GM19463 (cell line): Measurements from ENCODE around the gene GIPC2.
"Not testable (repeated sequence)": the region's sequence is repeated elsewhere in the genome, so short reads cannot be mapped to it uniquely, and the experiment has no call there.

Experiments used
- ATAC-seq: cut with Tn5 transposase; IDR thresholded peaks from one replicate; pipeline ENCODE4 v1.9.1; 2021; ENCODE audit warnings: mild to moderate bottlenecking, moderate library complexity; ENCODE audit not compliant: unreplicated experiment

Gene GIPC2

DNA sequence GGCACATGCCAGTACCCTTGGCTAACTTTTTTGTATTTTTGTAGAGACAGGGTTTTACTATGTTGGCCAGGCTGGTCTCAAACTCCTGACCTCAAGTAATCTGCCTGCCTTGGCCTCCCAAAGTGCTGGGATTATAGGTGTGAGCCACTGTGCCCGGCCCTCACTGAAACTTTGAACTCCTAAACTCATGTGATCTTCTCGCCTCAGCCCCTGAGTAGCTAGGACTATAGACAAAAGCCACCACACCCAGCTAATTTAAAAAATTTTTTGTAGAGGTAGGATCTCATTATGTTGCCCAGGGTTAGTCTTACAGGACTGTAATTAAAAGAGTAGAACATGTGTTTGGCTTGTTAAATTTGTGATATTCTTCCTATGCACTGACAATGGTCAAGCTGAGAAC lies 19.1 kb downstream of the GIPC2 start:
- ATAC-seq: not testable (repeated sequence)

DNA sequence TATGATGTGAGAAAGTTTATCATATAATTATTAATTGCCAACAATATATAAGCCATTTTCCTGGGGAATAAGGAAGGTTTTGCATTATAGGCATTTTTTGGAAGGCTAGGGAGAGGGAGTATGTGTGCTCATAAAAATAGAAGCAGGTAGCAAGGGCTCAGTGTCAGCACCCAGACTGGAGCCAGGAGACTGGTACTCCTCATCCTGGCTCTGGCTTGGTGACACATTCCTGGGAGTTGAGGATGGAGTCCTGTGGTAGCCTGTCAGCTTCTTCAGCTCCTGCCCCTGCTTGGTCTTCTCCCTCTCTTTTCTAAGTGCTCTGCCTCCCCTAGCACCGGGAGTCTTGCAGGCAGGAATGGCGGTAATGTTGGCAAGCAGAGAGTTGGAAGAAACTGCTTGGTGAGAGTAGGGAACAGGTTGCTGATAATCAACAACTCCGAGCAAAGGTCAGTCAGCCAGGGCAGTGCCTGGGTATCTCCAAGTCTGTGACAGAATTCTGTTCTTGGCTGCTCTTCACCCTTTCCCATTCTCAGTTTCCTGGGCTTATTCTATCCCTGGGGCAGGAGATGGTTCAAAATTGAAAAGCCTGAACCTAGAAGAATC lies 23.0 kb downstream of the GIPC2 start:
- ATAC-seq: no peak

DNA sequence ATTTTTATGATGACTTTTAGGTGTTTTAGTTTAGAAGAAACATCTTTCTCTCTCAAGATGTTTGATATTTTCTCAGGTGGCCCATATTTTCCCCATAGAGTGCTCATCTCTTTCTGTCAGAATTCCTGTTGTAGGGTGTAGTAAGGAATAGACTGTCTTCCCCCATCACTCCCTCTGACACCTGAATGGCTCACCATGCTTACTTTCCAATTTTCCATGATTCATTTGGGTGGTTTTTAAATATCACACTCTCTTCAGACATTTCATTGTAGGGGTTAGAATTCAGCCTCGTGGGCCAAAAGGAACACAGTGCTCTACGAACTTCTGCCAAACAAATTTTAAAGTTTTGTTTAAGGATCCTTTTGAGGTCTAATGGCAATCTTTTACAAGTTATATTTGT lies 24.0 kb downstream of the GIPC2 start:
- no peak for ATAC-seq

DNA sequence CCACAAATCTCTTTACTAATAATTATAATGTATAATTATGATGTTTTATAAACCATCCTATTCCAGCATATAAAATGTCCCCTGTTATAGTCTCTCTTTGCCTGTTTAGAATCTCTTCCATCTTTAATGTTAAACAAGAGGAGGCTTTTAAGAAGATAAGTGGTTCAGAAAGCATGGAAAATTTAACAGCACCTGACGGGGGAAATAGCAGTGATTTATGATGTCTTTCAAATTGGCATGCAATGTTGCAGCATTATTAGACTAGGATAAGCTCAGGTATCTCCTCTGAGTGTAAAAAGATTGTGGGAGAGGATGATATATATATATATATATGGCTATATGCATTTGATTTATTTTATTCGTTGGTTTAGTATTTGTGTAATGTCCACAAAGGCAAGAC lies 24.4 kb downstream of the GIPC2 start:
- no peak for ATAC-seq

DNA sequence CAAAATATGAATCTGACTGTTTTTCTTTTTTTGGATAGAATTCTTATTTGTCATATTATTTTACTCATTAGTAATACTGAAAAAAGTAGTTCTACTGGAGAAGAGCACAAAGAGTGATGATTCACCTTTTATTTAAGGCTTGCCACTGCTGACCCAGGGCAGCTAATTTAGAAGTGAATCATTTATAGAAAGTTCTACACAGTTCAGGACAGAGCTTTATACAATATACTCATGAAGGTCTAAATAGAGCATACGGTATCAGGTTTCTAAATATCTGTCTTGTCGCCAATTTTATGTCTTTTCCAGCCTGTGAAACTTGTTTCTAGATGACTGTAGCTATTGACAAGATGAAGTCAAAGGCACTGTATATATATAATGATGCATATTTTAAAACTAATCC lies 25.0 kb downstream of the GIPC2 start:
- ATAC-seq: peak; percentile 57

DNA sequence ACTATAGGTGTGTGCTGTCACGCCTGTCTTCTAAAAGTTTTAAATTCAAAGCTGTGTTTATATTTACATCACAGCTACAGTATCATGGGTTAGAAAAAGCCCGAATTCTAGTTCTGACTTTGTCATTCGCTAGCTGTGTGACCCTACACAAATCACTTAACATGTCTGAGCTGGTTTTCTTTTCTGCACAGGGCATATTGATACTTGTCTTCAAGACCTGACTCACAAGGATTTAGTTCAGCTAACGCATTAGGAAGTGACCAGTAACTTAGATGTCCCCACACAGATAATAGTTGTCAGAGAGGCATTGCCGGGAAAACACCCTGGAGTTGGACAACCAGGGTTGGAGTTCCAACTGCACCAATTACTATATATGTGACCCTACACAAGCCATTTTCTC lies 25.9 kb downstream of the GIPC2 start:
- no peak for ATAC-seq

DNA sequence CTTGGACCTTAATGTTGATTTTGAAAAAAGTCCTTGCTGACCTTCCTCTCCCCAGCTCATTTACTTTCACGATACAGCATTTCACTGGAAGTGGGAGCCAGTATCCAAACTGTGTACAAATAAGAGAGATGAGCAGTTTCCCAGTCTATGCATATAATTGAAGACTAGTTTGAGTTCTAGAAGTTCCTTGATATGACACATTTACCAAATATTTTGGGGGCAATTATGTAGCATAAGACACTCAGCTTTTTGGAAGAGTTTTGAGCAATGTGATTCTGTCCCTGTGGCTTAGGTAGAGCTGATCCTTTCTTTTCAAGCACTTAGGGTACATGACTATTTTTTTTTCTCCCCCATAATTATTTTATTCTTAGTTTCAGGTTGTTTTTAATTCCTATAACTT lies 26.4 kb downstream of the GIPC2 start:
- ATAC-seq: no peak

DNA sequence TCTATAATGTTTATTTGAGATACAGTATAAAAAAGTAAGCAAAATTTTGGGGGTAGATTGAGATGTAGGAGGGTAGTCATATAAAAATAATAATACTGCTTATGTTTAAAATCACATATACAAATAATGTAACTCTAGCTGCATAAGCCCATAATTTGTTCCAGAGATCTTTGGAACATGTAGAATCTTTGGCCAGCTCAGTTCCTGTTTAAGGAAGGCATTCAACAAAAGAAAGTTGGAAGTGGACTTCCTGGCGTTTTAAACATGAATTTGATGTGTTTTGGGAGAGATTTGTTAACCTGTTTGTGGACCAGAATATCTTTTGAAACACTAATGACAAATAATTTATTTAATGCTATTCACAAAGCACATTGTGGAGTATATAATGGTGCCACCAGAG lies 27.7 kb downstream of the GIPC2 start:
- ATAC-seq: no peak

DNA sequence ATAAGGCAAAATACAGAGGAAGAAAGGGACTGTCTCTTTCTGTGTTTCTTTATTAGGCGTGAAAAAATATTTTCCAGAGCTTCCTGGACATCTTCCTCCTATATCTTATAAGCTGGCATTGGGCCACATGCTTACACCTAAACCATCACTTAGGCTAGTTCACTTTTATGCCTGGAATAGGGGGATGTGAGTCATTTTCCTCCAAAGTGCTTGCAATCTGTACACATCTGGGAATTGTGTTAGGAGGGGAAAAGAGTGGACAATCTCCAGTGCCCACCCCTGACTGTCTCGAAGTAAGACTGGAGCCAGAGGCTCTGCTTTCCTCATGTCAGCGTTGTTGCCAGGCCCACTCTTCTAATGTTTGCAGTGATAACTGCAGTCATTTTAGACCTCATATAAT lies 29.9 kb downstream of the GIPC2 start:
- no peak for ATAC-seq

DNA sequence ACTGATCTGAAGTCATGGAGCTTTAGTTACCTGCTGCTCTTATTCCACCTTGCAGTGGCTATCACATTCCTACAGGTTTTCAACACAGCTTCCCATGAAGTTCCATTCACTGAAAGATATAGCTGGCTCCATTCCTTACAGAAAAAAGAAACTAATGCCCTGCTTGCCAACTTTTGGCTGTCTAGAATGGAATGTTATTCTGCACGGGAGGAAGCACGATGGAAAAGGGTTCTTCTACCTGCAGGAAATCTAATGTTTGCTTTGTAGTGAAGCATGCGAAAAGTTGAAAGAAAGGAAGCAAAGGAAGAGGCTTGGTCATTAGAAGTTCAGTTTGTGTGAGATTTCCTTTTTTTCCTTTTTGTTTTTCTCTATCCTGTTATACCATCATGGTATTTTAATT lies 32.6 kb downstream of the GIPC2 start:
- ATAC-seq: no peak

DNA sequence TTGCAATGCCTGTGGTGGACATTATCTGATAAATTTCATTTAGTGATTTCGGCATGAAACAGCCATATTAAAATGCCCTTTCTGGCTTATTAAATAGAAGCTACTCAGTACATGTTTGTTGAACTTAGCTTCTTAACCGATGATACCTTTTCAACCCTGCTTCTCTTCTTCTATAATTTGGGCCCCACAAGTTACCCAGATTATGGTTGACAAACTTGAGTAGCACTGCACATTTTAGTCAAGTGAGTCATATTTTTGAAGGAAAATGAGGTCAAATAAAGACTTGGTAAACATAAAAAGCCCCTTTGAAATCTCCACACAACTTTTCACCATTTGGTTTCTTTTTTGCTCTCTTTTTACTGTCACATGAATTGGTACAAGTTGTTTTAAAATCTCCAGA lies 33.8 kb downstream of the GIPC2 start:
- no peak for ATAC-seq

DNA sequence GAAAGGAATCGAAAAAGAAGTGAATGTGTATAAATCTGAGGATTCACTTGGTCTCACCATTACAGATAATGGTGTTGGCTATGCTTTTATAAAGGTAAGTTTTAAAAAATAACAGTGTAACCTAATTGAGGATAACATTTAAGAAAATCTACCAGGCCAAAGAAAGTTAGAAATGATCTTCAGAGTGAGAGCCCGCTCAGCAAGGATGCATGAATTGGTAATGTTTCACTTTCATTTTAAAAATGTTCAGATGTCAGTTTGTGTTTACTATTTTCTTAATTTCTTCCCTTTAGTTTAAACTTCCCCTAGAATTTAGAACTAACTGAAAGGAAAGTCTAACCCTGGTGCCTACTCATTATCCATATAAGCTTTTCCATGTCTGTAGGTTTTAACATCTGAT lies 35.0 kb downstream of the GIPC2 start:
- no peak for ATAC-seq

DNA sequence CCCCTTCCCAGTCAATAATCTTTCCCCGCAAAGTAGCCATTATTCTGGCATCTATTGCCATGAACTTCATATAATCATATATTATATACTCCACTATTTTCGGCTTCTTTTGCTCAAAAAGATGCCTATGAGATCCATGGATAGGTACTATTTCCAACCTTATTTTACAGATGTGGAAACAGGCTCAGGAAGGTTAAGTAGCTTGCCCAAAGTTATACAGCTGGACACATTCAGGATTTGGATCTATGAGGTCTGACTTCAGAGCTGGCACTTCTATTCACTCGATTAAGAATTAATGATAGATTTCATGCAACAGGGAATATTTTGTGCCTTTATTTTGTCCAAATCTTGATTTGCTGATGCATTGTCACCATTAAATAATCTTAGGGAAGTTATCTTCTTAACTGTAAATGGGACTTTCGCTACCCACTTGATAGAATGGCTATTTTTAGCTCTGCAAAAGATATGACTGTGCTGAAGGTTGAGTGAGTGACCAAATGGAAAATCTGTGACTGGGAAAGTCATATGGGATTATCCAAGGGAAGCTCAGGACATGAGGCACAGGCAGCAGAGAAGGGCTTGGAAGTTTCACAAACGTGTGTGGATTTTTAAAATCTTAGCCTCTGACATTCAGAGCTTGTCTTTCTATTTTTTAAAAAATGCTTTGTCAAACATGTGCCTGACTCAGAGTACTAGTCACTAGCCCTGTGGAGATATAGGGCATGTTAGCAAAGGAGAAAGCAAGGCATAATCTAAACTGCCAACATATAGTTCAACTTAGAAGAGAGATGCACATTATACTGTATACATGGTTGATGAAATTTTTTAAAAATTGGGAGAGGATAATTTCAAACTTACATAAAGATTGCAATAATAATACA lies 36.5 kb downstream of the GIPC2 start:
- ATAC-seq: no peak

DNA sequence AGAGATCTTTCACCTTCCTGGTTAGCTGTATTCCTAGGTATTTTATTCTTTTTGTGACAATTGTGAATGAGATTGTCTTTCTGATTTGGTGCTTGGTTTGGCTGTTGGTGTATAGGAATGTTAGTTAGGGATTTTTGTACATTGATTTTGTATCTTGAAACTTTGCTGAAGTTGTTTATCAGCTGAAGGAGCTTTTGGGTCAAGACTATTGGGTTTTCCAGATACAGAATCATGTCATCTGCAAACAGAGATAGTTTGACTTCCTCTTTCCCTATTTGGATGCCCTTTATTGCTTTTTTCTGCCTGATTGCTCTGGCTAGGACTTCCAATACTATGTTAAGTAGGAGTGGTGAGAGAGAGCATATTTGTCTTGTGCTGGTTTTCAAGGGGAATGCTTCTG lies 38.9 kb downstream of the GIPC2 start:
- ATAC-seq: not testable (repeated sequence)

DNA sequence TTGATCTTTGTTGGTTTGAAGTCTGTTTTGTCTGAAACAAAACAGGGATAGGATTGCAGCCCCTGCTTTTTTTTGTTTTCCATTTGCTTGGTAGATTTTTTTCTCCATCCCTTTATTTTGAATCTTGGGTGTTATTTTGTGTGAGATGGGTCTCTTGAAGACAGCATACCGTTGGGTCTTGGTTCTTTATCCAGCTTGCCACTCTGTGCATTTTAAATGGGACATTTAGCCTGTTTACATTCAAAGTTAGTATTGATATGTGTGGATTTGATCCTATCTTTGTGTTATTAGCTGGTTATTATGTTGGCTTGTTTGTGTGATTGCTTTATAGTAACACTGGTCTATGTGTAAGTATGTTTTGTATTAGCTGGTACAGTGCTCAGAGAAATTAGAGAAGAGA lies 40.9 kb downstream of the GIPC2 start:
- no peak for ATAC-seq

DNA sequence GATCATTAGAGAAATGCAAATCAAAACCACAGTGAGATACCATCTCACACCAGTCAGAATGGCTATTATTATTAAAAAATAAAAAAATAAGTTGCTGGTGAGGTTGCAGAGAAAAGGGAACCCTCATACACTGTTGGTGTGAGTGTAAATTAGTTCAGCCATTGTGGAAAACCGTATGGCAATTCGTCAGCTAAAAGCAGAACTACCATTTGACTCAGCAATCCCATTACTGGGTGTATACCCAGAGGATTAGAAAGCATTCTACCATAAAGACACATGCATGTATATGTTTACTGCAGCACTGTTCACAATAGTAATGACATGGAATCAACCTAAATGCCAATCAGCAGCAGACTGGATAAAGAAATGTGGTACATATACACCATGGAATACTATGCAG lies 42.2 kb downstream of the GIPC2 start:
- no peak for ATAC-seq

DNA sequence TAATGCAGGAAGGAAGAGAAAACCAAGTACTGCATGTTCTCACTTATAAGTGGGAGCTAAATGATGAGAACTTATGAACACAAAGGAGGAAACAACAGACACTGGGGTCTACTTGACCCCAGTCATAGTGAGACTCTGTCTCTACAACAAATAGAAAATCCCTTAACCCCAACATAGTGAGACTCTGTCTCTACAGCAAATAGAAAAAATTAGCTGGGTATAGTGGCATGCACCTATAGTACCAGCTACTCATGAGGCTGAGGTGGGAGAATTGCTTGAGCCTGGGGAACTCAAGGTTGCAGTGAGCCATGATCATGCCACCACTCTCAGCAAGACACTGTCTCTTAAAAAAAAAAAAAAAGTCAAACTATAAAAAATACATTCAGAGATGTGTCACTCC lies 42.7 kb downstream of the GIPC2 start:
- no peak for ATAC-seq

DNA sequence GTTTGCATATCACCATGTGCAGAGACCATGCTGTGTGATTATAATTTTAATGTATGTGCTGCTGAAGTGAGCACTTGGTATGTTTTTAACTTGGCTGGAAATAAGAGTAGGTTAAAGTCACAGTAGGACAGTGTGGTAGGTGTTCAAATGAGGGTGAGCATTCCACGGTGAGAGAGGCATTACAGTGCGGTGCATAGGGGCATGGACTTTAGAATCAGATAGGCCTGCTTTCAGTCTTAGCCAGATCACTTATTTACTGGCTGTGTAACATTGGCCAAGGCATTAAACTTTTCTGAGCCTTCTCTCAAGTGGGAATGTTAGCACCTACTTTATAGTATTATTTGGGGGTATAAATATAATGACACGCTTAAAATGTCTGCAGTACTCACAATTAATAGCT lies 43.2 kb downstream of the GIPC2 start:
- ATAC-seq: no peak

DNA sequence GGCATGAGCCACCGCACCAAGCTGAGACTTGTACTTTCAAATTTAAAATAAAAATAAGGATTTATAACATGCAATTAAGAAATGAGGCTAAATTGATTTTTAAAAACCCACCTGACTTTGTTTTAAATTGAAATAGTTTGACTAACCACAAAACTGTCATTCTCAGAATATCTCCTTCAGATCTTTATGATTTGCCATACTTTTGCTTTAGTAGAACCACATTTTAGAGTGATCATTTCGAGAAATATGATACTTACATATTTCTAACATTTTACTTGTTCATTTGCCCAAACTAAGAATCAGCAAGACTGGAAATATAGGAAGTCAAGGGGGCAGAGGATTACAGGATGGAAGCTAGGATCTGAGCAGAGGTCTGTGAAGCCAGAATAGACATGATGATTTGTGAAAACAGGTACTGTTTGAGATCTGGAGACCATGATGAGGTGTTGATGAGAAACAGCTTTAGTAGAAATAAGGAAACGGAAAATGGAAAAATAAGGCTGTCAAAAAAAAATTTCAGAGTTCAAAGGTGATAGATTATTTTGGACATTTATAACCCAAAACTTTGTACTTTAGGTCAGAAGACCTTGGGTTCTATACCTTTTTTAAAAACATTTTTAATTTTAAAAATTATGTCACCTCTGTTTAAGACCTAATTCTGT lies 44.8 kb downstream of the GIPC2 start:
- ATAC-seq: no peak

DNA sequence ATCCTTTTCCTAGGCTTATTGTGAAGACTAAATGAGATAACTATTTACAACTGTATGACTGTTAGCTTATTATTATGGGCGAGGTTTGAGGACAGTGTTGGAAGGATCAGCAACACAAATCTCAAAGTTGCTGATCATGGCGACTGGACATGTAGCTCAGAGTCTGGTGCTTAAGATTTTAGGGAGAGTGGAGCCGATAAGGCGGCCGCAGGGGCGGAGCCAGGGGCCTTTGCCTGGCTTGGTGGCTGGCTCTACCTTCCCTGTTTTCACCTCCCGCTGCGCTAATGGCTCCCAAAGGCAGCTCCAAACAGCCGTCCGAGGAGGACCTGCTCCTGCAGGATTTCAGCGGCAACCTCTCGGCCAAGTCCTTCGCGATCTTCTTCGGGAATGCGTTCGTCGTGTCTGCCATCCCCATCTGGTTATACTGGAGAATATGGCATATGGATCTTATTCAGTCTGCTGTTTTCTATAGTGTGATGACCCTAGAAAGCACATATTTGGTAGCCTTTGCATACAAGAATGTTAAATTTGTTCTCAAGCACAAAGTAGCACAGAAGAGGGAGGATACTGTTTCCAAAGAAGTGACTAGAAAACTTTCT lies 45.5 kb downstream of the GIPC2 start:
- no peak for ATAC-seq

DNA sequence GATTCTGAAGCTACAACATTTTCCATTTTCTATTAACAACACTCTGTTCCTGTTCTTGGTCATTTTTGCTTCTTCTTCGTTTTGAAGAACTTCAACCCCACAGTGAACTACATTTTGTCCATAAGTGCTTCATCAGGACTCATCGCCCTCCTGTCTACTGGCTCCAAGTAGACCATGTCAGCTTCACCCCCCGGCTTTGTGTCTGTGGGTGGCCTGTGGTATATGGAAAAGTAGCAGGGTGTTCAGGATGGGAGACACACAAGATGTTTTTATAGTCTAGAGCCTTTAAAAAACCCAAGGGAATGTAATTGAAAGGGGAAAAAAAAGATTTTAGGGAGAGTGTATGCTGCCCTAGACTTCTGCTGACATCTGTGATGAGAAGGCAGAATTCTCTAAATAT lies 46.1 kb downstream of the GIPC2 start:
- ATAC-seq: no peak

DNA sequence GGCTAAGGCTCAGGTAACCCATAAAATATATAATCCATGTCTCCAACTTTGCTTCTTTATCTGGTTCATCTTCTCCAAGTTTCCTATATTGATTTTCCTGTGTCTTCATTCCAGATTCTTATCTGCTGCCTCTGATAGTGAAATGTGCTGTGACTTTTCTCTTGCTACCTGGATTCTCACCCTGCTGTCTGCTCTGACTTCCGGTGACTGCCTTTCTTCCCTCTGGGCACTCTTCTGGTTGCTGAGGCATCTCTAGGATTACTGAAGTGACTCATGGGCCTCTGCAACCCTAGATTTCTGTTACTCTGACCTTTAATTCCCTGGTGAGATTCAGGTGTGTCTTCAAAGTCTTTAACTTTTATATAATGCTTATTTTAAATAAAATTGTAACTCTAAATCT lies 46.9 kb downstream of the GIPC2 start:
- ATAC-seq: no peak
